Gastrocnemius medialis (tissue), 4 donors: ENCODE data around the gene SRP68.

Experiments
- POLR2A ChIP-seq, 2 donors: fragments of 450-650 bp; IDR thresholded peaks; one replicate each; pipeline ENCODE4 v1.6.1; 2017; ENCODE audit warnings: antibody characterized with exemption in 2 of 2, mild to moderate bottlenecking in 2 of 2, moderate library complexity in 2 of 2
- TF ChIP-seq, protein P1 (sequence below), 5 experiments: fragments of 450-650 bp in 3 of 5; fragments of 200-600 bp in 2 of 5; sonication (generic) in 2 of 5; IDR thresholded peaks in 4 of 5; conservative IDR thresholded peaks in 1 of 5; 1 replicate in 4 of 5; 2 replicates in 1 of 5; pipeline ENCODE4 v1.5.1; 2016 to 2019; ENCODE audit warnings: antibody characterized with exemption in 5 of 5, mild to moderate bottlenecking in 3 of 5, moderate library complexity in 3 of 5

DNA sequence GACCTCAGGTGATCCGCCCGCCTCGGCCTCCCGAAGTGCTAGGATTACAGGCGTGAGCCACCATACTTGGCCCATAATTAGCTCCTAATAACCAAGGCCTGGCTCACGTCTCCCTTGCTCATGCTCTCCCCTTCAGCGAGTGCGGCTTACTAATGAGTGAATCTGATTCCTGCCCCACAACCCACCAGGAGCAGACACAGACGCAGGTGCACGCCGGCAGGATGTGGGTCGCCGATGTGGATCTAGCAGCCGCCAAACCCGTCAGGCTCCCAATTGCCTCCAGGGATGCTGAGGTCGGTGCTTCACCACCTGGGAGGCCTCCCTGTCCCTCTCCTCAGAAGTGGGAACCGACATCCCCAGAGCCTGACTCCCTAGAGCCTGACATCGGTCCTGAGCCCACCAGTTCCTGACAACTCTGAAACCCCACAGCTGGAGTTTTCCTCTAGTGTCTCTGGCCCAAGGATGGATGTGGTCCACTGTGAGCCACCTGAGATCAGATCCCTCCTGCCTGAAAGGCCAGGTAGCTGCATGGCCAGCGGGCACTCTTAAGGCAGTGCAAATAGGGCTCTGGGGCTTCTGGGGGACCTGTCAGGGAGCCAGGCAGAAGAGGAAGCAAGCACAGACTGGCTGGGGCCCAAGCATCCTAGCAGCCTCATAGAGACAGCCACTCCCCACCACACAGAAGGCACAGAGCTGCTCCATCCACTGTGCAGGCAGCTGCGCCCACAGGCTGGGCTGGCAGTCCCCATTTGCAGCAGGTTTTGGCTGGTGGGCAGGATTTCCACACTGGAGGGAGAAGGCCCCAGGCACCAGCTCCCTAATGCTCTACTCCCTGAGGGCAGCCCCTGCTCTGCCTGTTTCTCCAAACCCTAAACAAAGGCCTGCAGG is 20.5 kb upstream of the SRP68 start:
- TF ChIP-seq, protein P1, sequence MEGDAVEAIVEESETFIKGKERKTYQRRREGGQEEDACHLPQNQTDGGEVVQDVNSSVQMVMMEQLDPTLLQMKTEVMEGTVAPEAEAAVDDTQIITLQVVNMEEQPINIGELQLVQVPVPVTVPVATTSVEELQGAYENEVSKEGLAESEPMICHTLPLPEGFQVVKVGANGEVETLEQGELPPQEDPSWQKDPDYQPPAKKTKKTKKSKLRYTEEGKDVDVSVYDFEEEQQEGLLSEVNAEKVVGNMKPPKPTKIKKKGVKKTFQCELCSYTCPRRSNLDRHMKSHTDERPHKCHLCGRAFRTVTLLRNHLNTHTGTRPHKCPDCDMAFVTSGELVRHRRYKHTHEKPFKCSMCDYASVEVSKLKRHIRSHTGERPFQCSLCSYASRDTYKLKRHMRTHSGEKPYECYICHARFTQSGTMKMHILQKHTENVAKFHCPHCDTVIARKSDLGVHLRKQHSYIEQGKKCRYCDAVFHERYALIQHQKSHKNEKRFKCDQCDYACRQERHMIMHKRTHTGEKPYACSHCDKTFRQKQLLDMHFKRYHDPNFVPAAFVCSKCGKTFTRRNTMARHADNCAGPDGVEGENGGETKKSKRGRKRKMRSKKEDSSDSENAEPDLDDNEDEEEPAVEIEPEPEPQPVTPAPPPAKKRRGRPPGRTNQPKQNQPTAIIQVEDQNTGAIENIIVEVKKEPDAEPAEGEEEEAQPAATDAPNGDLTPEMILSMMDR (IDR thresholded peaks at IDR 0.05 in 4 of 5, conservative IDR thresholded peaks at IDR 0.05 in 1 of 5): no peak
- TF ChIP-seq POLR2A (IDR thresholded peaks at IDR 0.05): no peak
